NCI-H226 (cell line): Measurements from ENCODE around the gene CIAO3.

Experiments used
- DNase-seq: peaks from one replicate; pipeline ENCODE4 v3.0.0-alpha.2; 2015

Gene CIAO3

DNA sequence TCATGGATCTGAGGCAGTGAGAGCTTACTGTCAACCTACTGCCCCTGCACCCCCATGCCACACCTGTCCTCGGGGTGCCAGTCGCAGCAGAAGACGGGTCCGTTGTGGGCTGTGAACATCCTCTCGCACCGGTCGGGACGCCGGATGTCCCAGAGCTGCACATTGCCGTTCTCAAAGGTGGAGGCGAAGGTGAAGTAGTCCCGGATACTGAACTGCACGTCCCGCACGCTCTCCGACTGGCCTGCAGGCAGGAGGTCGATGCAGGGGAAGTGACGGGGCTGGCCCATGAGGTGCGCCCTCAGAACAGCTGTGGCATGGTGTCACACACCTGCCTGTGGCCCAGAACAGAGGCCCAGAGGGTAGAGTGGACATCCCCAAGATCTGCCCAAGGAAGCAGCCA, 53.3 kb downstream of the CIAO3 start:
- DNase-seq, result no peak

DNA sequence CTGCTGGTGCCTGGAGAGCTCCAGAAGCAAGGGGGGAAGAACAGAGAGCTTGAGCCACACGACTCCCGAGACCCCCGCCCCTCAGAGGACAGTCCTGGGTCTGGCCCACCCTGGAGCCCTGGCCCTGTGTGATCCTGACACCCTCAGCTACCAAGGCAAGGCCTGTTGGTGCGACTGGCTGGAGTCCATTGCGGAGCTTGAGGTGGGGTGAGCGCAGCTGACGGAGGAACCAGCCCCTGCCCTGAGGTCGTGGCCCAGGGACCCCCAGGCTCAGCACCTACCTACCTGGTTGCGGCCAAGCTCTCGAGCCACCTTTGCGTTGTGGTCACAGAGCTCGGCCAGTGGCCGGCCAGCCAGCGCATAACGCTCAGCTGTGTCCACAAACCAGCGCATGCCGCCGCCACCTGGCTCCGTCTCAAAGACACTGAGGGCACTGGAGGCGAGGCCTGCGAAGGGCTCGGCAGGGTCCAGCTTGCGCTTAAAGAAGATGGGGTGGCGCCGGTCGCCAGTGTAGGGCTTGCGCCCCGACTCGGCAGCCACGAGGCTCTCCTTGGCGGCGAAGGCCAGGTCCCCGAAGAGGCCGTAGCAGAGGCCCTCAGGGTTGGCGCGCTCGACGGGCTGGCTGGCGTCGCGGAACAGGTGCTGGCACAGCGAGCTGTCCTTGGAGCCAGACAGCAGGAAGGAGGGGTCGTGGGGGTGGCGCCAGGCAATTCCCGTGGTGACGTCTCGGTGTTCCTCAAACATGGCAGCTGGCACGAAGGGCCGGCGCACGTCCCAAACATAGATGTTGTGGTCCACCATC, 54.1 kb downstream of the CIAO3 start:
- no peak for DNase-seq

DNA sequence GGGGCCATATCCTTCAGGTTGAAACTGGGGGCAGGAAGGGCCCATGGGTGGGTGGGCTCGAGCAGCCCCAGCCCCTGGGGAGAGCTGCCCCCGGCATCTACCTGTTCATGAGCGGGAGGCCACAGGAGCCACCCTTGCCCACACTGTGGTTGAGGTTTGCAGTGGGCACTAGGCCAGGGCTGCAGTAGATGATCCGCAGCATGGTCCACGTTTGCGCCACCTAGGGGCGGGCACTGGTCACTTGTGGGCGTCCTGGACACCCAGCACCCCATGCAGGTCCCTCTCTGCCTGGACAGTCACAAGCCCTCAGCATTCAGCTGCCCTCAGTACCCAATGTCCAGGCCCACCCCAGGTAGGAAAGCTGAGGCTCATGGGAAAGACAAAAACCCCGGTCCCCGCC, 54.8 kb downstream of the CIAO3 start:
- DNase-seq, result no peak

DNA sequence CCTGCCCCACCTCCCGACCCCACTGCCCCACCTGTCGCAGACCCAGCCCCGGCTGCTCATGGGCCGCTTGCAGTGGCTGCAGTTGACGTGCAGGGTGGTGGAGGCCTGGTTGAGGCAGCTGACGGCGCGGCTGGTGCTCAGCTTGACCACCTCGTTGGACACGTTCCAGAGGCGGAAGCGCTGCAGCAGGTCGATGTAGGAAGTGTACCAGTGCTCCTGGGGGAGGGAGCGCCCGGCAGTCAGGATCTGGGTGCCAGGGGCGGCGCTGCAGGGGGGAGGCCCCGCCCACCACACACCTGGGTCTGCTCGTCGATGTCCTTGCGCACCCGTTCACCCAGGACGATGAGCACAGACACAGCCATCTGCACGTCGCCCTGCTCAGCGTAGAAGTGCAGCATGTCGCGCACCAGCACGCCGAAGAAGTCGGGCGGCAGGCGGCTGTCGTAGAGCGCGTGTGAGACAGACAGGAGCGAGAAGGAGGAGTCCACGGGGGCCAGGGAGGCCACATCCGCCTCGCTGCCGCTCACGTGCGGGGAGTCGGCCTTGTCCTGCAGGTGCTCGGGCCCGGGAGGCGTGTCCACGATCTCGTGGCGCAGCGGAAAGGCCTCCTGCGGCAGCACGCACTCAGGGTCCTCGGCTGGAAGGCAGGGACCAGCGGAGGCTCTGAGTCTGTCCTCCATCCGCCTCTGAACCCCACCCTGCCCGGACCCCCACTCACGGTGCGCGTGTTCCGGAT, 55.7 kb downstream of the CIAO3 start:
- no peak for DNase-seq

DNA sequence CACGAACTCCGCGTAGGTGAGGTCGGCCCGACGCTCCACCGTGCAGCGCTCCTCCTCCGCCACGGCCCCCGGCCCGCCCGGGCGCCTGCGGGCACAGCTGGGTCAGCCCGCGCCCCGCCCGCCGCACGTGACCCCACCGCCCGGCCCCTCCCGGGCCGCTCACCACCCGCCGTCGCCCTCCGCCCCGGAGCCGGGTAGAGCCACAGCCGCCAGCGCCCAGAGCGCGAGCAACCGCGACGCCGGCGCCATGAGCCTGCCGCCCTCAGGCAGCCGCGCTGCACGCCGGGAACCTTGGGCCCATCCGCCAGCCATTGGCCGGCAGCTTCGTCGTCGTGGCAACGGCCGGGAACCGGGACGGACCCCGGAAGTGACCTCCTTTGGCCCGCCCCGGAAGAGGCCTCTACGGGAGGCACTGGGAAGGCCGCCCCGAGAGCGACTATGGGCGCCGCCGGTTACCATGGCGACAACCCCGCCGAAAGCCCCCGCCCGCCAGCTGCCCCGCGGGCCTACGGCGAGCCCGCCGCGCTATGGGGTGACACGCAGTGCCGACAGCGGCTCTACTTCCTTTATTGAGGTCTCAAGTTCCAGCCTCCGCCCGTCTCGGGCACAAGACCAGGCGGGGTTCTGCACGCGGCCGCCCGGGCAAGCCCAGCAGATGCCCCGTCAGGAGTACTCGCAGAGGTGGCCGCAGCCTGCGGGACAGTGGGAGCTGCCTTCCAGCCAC, 56.6 kb downstream of the CIAO3 start, which contains the start of gene JMJD8:
Gene JMJD8, minus strand, starts transcription at position 264 of the 724 bp plus-strand sequence. Its CDS starts 15 bp downstream, at position 249.
- DNase-seq, result peak; percentile 96

DNA sequence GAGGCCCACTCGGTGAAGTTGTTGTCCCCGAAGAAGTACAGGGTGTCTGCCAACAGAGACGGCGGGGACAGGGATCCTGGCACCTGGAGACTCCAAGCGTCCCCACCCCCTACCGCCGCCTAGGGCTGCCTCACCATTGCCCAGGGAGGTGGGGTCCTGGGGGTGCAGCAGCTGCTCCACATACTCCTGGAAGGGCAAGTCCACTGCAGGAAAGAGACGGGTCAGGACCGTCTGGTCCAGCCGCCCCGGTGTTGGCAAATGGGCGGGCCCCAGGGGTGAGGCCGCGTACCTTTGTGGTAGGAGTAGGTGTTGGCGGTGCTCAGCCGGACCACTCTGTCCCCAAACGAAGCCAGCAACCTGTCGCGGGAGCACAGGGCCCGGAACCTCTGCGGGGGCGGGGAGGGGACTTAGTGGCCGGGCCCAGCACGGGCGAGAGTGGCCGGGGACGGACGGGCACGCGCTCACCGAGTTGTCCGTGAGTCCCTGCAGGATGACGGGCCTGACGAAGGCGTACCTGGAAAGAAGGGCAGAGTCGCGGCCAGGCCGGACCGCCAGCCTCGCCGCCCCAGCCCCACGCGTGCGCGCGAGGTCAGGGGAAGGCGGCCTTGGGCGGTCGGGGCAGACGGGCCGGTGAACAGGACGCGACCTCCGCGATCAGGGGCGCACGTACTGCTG, 57.3 kb downstream of the CIAO3 start:
- no peak for DNase-seq

DNA sequence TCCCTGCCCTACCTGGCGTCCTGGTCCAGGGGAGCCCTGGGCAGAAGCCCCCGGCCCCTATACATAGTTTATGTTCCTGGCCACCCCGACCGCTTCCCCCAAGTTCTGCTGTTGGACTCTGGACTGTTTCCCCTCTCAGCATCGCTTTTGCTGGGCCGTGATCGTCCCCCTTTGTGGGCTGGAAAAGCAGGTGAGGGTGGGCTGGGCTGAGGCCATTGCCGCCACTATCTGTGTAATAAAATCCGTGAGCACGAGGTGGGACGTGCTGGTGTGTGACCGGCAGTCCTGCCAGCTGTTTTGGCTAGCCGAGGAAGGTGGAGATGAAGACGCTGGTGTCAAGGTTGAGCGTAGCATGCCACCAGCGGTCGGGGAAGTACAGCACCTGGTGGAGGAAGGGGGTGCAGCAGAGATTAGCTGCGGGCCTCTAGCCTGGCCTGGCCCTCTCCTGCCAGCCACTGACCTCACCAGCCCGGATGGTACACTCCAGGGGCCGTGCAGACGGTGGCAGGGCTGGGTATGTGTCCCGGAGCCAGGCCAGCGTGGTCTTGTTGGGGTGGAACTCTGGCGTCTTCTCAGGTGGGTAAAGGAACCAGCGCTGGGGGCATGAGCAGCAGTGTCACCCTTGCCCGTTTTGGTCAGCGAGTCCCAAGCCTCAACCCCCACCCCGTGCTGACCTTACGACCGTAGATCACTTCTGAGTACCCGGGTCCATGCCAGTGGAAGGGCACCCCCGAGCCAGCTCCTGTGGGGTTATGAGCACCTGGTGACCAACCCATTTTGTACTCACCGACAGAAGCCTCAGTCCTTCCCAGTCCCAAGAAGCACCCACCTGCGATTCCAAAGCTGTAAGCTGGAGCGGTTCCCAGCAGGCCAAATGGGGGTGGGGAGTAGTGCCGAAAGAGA, 58.1 kb downstream of the CIAO3 start:
- DNase-seq, result no peak

DNA sequence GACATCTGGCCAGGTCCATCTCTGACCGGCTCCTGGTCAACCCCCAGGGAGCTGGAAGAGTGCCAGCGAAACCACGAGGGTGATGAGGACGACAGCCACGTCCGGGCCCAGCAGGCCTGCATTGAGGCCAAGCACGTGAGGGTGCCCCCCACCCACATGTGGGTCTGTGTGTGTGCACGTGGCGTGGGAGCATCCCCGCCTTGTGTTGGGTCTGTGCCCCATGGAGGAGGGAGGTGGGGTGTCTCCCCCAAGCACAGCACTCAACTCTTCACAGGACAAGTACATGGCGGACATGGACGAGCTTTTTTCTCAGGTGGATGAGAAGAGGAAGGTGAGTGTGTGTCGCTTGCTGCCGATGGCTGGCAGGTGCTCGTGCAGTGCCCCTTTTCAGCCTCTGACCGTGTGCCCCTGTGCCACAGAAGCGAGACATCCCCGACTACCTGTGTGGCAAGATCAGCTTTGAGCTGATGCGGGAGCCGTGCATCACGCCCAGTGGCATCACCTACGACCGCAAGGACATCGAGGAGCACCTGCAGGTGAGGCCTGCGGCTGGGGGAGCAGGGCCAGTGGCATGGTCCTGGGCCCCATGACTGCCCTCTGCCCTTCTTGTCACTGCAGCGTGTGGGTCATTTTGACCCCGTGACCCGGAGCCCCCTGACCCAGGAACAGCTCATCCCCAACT, 58.9 kb downstream of the CIAO3 start:
- DNase-seq, result peak; percentile 40

DNA sequence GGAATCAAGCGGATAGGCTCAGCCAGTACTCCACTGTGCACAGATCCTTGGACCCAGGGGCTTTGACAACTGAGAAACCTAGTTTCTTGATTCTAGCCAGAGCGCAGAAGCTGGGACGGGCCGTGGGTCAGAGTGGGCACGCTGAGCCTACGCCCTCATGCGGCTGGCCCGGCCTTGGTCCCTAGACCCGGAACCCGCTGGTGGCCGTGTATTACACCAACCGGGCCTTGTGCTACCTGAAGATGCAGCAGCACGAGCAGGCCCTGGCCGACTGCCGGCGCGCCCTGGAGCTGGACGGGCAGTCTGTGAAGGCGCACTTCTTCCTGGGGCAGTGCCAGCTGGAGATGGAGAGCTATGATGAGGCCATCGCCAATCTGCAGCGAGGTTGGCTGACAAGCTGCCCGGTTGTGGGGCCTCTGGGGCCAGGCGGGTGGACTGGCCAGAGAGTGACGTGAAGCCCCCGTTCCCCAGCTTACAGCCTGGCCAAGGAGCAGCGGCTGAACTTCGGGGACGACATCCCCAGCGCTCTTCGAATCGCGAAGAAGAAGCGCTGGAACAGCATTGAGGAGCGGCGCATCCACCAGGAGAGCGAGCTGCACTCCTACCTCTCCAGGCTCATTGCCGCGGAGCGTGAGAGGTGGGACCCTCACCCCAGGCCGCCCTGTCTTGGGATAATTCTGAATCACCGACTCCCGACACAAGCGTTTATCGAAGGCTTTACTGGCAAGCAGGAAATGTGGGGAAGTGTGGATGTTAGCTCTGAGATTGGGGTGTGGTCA, 59.6 kb downstream of the CIAO3 start:
- no peak for DNase-seq

DNA sequence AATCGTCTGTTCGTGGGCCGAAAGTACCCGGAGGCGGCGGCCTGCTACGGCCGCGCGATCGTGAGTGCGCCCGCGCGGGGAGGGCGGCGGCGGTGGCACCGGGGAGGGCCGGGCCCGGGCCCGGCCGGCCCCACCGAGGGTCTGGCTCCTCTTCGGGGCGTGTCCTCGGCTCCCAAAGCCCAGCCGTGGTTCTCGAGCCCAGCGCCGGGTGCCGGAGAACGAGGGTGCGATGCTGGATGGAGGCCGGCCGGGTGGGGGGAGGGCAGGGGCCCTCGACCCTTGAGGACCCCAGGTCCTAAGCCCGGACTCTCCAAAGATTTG, 60.2 kb downstream of the CIAO3 start:
- DNase-seq, result no peak

DNA sequence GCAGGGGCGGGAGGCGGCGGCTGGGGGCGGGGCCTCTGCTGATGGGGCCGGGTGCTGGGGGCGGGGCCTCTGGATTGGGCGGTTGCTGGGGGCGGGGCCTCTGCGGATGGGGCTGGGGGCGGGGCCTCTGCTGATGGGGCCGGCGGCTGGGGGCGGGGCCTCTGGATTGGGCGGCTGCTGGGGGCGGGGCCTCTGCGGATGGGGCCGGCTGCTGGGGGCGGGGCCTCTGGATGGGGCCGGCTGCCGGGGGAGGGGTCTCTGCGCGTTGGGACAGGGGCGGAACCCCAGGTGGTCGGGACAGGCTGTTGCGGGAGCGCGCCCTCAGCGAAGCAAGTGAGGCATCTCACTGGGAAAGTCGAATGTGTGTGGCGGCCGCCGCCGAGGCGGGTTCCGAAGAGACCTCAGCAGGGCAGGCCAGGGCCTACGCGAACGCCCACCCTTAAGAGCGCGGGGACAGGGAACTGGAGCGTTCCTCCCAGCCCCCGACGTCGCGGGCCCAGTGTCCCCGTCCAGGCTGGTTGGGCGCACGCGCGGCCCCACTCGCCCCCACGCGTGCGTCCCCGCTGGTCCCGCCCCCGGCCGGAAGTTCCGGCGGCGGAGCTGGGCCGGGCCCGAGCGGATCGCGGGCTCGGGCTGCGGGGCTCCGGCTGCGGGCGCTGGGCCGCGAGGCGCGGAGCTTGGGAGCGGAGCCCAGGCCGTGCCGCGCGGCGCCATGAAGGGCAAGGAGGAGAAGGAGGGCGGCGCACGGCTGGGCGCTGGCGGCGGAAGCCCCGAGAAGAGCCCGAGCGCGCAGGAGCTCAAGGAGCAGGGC, 60.8 kb downstream of the CIAO3 start, which contains the start of gene STUB1:
Gene STUB1, plus strand, starts transcription at position 597 of the 811 bp plus-strand sequence. Its CDS starts 116 bp downstream, at position 713.
- DNase-seq, result peak; percentile 80
